ENCODE results near the gene SLC8B1. TPM values are rescaled to one million over a fixed set of nuclear protein-coding genes. Genes with fewer than 3 reads are reported as not detected.
A peak's percentile ranks its signal among the peaks of the same experiment; 100 is the strongest.

SLC8B1 gene
- total and polyA plus RNA-seq, 9 donors: 36.9 to 117 (median 76.2) TPM

DNA sequence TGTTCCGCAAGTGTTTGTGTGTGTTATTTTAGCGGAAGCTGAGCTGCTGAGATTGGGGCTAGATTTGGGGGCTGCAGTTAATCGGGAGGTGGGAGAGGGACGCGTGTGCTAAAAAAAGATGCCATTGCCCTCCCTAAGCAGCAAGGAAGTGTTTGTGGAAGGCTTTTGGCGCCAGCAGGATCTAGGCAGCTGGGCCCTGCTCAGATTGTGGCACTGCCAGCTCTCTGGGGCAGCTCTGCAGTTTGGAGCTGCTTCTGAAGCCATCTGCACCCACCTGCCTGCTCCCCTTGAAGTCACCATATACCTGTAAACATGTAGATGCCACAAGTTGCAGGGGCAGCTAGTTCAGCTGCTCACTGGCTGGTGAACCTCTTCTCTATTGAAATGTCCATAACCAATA, 84.9 kb downstream of the SLC8B1 start:
- Histone ChIP-seq H3K36me3 (no peaks in the 10 kb centered on the region), H3K4me1 (ENCODE audit: insufficient read depth) (peaks cover 15% of the 10 kb centered on the region), H3K9me3 (no peaks in the 10 kb centered on the region), H3K4me3 (no peak overlapping the region), H3K27ac (no peak overlapping the region), H3K27me3 (no peaks in the 10 kb centered on the region)
- peak in 1 of 5 donors; percentile 11 for DNase-seq
- intact Hi-C loops (cut with DNase I): no loop called here
- 91 to 95% (median 92%) methylated on average over 6 of the region's 6 CpGs for WGBS, 3 donors
- no peak for TF ChIP-seq EP300 (IDR thresholded peaks at IDR 0.05)
- TF ChIP-seq, protein P1, sequence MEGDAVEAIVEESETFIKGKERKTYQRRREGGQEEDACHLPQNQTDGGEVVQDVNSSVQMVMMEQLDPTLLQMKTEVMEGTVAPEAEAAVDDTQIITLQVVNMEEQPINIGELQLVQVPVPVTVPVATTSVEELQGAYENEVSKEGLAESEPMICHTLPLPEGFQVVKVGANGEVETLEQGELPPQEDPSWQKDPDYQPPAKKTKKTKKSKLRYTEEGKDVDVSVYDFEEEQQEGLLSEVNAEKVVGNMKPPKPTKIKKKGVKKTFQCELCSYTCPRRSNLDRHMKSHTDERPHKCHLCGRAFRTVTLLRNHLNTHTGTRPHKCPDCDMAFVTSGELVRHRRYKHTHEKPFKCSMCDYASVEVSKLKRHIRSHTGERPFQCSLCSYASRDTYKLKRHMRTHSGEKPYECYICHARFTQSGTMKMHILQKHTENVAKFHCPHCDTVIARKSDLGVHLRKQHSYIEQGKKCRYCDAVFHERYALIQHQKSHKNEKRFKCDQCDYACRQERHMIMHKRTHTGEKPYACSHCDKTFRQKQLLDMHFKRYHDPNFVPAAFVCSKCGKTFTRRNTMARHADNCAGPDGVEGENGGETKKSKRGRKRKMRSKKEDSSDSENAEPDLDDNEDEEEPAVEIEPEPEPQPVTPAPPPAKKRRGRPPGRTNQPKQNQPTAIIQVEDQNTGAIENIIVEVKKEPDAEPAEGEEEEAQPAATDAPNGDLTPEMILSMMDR (IDR thresholded peaks at IDR 0.05): no peak
- TF ChIP-seq POLR2A (IDR thresholded peaks at IDR 0.05): no peak

DNA sequence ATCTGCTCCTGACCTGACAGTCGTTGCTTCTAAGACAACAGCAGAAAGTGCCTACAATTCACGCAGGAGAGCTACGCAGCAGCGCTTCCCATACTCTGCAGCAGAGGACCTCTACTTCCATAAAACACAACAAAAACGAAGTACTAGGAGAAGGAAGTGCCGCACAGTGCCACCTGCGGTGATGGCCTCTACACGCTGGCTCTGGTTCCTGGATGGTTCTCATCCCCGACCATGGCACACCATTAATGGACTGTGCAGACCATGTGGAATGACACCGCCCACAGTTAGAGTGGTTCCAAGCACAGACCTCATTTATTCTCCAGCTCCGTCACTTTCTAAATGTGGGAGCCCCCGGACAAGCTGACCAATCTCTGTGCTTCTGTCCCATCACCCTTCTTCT, 85.4 kb downstream of the SLC8B1 start:
- Histone ChIP-seq H3K4me3 (no peak overlapping the region), H3K36me3 (no peaks in the 10 kb centered on the region), H3K27me3 (no peaks in the 10 kb centered on the region), H3K27ac (no peak overlapping the region), H3K4me1 (ENCODE audit: insufficient read depth) (peaks cover 19% of the 10 kb centered on the region), H3K9me3 (no peaks in the 10 kb centered on the region)
- intact Hi-C loops (cut with DNase I): no loop called here
- DNase-seq: peak in 1 of 5 donors; percentile 10
- 95% methylated on average over 12 of the region's 12 CpGs for WGBS, 3 donors
- TF ChIP-seq EP300 (IDR thresholded peaks at IDR 0.05): no peak
- TF ChIP-seq, protein P1 (IDR thresholded peaks at IDR 0.05): no peak
- TF ChIP-seq POLR2A (IDR thresholded peaks at IDR 0.05): no peak

DNA sequence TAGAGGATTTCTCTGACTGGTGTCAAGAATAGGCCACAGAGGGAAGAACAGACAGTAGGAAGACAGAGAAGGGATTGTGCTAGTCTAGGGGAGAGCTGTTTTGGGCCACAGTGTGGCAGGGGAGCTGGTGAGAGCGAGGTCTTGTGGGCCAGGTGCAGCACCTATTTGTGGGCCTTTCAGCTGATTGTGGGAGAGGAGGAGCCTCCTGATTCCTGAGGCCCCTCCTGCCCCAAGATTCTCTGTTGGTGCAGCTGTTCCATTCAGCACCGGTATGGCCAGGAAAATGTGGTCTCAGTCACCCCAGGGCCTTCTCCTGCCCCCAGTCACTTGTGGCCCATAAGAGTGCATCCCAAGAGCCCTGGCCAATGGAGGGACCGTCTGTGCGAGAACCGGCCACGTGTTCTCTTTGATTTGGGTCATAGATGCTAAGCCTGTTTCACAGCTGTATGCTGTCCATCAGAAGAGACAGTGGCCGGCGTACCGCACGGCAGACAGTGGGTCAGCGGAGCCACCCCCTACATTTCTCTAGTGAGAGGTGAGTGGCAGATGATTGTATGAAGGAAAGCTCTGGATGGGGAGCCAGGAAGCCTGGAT, 86.0 kb downstream of the SLC8B1 start:
- no peak for DNase-seq
- H3K27ac ChIP-seq: peak overlapping the region in 1 of 2 donors; percentile 25
- peaks cover 19% of the 10 kb centered on the region for H3K4me1 ChIP-seq (ENCODE audit: insufficient read depth)
- H3K36me3 ChIP-seq: no peaks in the 10 kb centered on the region
- 89 to 95% (median 93%) methylated on average over 11 of the region's 11 CpGs for WGBS, 3 donors
- no peaks in the 10 kb centered on the region for H3K27me3 ChIP-seq
- intact Hi-C loops (cut with DNase I): no loop called here
- TF ChIP-seq POLR2A (IDR thresholded peaks at IDR 0.05) (no peak), EP300 (IDR thresholded peaks at IDR 0.05) (no peak)
- TF ChIP-seq, protein P1 (IDR thresholded peaks at IDR 0.05): no peak
- no peaks in the 10 kb centered on the region for H3K9me3 ChIP-seq
- no peak overlapping the region for H3K4me3 ChIP-seq

Small RNAs within 50 kb of the gene (microRNA-seq; reads per million reads assigned to microRNA genes)
- gene MIR6762: 0.16 to 0.38 (median 0.18) reads per million in 3 donors

Small RNAs within 50 kb of the gene (small RNA-seq; reads per million reads assigned to genes)
- not detected for gene MIR6762

Other genes starting within 250 kb of the SLC8B1 start
- gene RASAL1, start 199.3 kb downstream of the SLC8B1 start, total RNA-seq: 1 to 10 TPM in 4 of 7 donors, under 1 TPM in 1, not detected in 2; 0.36 to 5.1 (median 1.3) TPM
- under 1 TPM; 0.05 to 0.42 TPM for gene RASAL1, start 199.3 kb downstream of the SLC8B1 start, polyA plus RNA-seq
- 10 to 100 TPM in 1 of 7 donors, 1 to 10 TPM in 3, under 1 TPM in 1, not detected in 2; 0.72 to 38.3 (median 1.6) TPM for gene CFAP73, start 185.4 kb downstream of the SLC8B1 start, total RNA-seq
- gene CFAP73, start 185.4 kb downstream of the SLC8B1 start, polyA plus RNA-seq: under 1 TPM in 1 of 2 donors, not detected in 1; 0.15 TPM
- gene DDX54, start 149.6 kb downstream of the SLC8B1 start, total RNA-seq: 10 to 100 TPM; 54.0 to 77.5 (median 71.4) TPM
- gene DDX54, start 149.6 kb downstream of the SLC8B1 start, polyA plus RNA-seq: 10 to 100 TPM; 10.8 to 42.4 TPM
- 10 to 100 TPM; 13.6 to 19.4 (median 15.4) TPM for gene RITA1, start 149.4 kb downstream of the SLC8B1 start, total RNA-seq
- gene RITA1, start 149.4 kb downstream of the SLC8B1 start, polyA plus RNA-seq: 10 to 100 TPM in 1 of 2 donors, 1 to 10 TPM in 1; 6.8 to 11.0 TPM
- 10 to 100 TPM; 29.8 to 65.6 (median 54.8) TPM for gene TPCN1, start 113.6 kb downstream of the SLC8B1 start, total RNA-seq
- gene TPCN1, start 113.6 kb downstream of the SLC8B1 start, polyA plus RNA-seq: 10 to 100 TPM; 28.0 to 40.3 TPM
- gene PLBD2, start 23.5 kb upstream of the SLC8B1 start, total RNA-seq: 100 to 1,000 TPM in 1 of 7 donors, 10 to 100 TPM in 6; 31.5 to 101 (median 81.9) TPM
- 100 to 1,000 TPM in 1 of 2 donors, 10 to 100 TPM in 1; 45.0 to 135 TPM for gene PLBD2, start 23.5 kb upstream of the SLC8B1 start, polyA plus RNA-seq
- gene SDS, start 68.8 kb upstream of the SLC8B1 start, total RNA-seq: 10 to 100 TPM in 1 of 7 donors, 1 to 10 TPM in 2, under 1 TPM in 2, not detected in 2; 0.20 to 12.8 (median 1.0) TPM
- 1 to 10 TPM in 1 of 2 donors, under 1 TPM in 1; 0.36 to 1.4 TPM for gene SDS, start 68.8 kb upstream of the SLC8B1 start, polyA plus RNA-seq
- 10 to 100 TPM in 1 of 7 donors, 1 to 10 TPM in 6; 1.7 to 19.3 (median 4.5) TPM for gene SDSL, start 87.3 kb upstream of the SLC8B1 start, total RNA-seq
- gene SDSL, start 87.3 kb upstream of the SLC8B1 start, polyA plus RNA-seq: 1 to 10 TPM in 1 of 2 donors, under 1 TPM in 1; 0.43 to 3.0 TPM
- gene LHX5, start 136.8 kb upstream of the SLC8B1 start, total RNA-seq: not detected
- not detected for gene LHX5, start 136.8 kb upstream of the SLC8B1 start, polyA plus RNA-seq